ENCODE results near the gene ATP6V0A1. TPM values are rescaled to one million over a fixed set of nuclear protein-coding genes. Genes with fewer than 3 reads are reported as not detected.

ATP6V0A1 gene
- total and polyA plus RNA-seq, 2 donors (not counting 3 experiments of a cell fraction or from before 2014, with no cell fraction given) = 37.3 to 49.2 TPM

- H3K9me1 ChIP-seq (replicated peaks; ENCODE audit: control insufficient read depth, extremely low read depth, insufficient read depth, low read length) = no peaks in the 10 kb centered on the region
- peaks cover 93% of the 10 kb centered on the region for H3K79me2 ChIP-seq (ENCODE audit: control insufficient read depth, insufficient read depth, low read length)
- TF ChIP-seq GATA2 (IDR thresholded peaks at IDR 0.05; ENCODE audit: insufficient read depth, insufficient read length, low read depth, low read length) = no peak
- no peak for TF ChIP-seq FOS (IDR thresholded peaks at IDR 0.05; ENCODE audit: borderline replicate concordance, insufficient read depth, low read length)
- no peak for TF ChIP-seq CTCF (IDR thresholded peaks at IDR 0.05; ENCODE audit: extremely low read depth in 1 of 2, insufficient read depth in 1 of 2, low read depth in 1 of 2, low read length in 2 of 2)
- no peak for TF ChIP-seq JUN (IDR thresholded peaks at IDR 0.05; ENCODE audit: borderline replicate concordance, insufficient read depth, insufficient read length, low read depth)
- TF ChIP-seq MAX (IDR thresholded peaks at IDR 0.05; ENCODE audit: insufficient read depth, insufficient read length) = no peak
- no peak for TF ChIP-seq POLR2A (IDR thresholded peaks at IDR 0.05; ENCODE audit: low read depth, low read length)
- no peak for TF ChIP-seq MYC (IDR thresholded peaks at IDR 0.05; ENCODE audit: low read depth, low read length)
- TF ChIP-seq POLR2AphosphoS5 (IDR thresholded peaks at IDR 0.05; ENCODE audit: insufficient read depth, low read depth, low read length) = no peak
- TF ChIP-seq EZH2 (IDR thresholded peaks at IDR 0.05; ENCODE audit: borderline replicate concordance, low read depth, low read length, severe bottlenecking) = no peak
- H3K4me1 ChIP-seq (ENCODE audit: control insufficient read depth, extremely low read depth, insufficient read depth, low read length) = peaks cover 65% of the 10 kb centered on the region
- peak overlapping the region; percentile 29 for H3K4me2 ChIP-seq (ENCODE audit: insufficient read depth, low read length)
- H3K9me3 ChIP-seq (replicated peaks; ENCODE audit: control insufficient read depth, insufficient read depth, low read length) = no peaks in the 10 kb centered on the region
- dilution Hi-C loops (cut with MboI; ENCODE audit: extremely low pct_ligation_motif_present, low sequenced_read_pairs) (no loop called here), intact Hi-C loops (cut with micrococcal nuclease) (no loop called here)
- H3K9ac ChIP-seq (replicated peaks; ENCODE audit: extremely low read depth, insufficient read depth, low read length) = peak overlapping the region; percentile 8
- H3K36me3 ChIP-seq (ENCODE audit: control insufficient read depth in 2 of 2, extremely low read depth in 1 of 2, insufficient read depth in 2 of 2, low read length in 2 of 2) = peaks cover 4 to 5% of the 10 kb centered on the region in 2 experiments
- POLR2A ChIA-PET = interaction anchor here (0.6 to 6.4 kb wide), 3 partner anchors 11 to 109 kb away, joined by 3 to 71 read pairs (median 16); partner anchors contain the start of gene CAVIN1
- H3K27me3 ChIP-seq (ENCODE audit: control insufficient read depth in 2 of 2, insufficient read depth in 2 of 2, low read length in 2 of 2) = no peaks in the 10 kb centered on the region
- DNase-seq (ENCODE audit: low read depth, low spot score) (no peak), FAIRE-seq (no peak)
- no peaks in the 10 kb centered on the region for H4K20me1 ChIP-seq (replicated peaks; ENCODE audit: control insufficient read depth, extremely low read depth, insufficient read depth, low read length)
- no TSS peak for BruUV-seq (replicated peaks)
- H2AFZ ChIP-seq (ENCODE audit: low read depth, low read length) = no peak overlapping the region
- peak overlapping the region; percentile 72 for H3K27ac ChIP-seq (ENCODE audit: insufficient read depth, low read depth, low read length)
- no peak overlapping the region for H3K4me3 ChIP-seq (replicated peaks in 1 of 3; ENCODE audit: insufficient read depth in 1 of 3, low read depth in 1 of 3, low read length in 3 of 3)
- CTCF ChIA-PET = interaction anchor here (0.7 to 9.1 kb wide), 5 partner anchors 12 to 117 kb away, joined by 3 to 81 read pairs (median 59); partner anchors contain the start of gene CAVIN1
Observed at GRCh38 chr17:42410319-42410685, 48.4 kb upstream of the ATP6V0A1 start.

All from endothelial cell of umbilical vein (primary cell).